ENCODE measurements around the gene HSF5.
"Not testable (repeated sequence)": the region's sequence is repeated elsewhere in the genome, so short reads cannot be mapped to it uniquely, and the experiment has no call there.

The HSF5 gene

DNA sequence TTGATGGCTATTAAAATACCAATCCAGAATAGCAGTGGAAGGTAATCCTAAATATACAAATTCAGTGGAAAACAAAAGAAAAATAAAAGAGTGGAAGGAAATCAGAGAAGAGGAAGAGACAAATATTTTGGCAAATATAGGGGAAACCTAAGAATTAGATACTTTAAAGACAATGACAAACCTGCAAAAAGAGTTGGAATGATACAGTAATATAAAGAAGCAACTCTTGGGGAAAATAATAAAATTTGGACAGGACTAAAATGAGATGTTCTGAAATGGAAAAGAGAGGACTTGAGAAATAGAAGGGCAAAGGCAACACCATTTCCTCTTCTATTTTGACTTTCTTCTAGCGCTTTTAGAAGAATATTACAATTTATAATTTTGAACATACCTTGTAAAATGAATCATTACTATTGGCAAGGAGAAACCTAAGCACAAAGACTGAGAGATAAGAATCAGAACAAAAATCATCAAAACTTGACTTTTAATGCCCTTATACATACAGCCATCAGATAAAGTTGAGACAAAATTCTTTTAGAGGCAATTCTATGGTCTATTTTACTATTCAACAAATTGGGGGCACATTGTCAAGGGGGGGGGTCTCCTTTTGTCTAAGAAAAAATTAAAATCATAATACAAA lies 76.0 kb downstream of the HSF5 start:
- no peak for DNase-seq

DNA sequence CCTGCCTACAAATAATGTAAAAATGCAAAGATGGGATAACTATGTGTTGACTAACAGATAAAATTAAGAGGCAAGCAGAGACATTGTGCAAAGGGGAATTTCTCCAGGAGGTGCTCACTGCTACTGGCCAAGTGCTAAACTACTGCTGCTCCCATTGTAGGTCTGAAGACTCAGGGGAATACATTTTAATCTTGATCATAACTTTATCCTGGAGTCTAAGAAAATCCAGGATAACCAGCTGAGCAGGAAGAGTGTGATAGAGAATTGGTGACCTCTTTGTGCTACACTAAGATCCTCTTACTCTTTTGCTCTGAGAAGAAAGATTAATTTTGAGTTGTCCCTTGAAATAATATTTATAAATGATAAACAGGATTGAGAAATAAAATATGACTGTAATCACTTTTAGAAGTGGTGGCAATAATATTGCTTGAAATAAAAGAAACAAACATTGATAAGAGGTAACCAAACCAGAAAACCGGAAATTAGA lies 76.8 kb downstream of the HSF5 start:
- no peak for DNase-seq

DNA sequence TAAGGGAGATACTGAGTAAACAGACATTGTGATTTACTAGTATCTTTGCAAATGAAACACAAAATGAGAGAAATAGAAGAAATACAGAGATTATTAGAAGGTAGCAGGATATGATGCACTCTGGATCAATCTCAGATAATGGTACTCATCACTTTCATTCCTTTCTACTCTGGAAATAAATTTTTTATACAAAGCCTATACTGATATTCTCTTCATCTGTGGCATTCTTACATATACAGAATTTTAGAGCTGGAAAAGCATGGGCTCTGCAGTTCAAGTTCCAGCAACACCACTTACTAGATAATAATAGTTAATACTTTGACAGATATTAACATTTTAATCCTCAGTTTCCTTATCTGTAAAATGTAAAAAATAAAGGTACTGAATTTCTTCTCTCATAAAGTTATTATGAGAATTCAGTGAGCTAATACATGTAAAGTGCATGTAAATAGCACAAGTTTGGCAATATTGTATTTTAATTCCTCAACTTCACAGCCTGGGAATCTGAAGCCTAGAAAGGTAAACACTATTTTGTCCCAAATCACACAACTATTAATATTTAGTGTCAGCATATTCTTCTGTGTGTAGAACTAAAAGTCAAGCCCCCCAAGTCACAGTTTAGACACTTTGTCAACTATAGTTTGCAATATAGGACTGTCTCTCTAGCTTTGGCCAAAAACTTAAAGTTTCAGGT lies 77.3 kb downstream of the HSF5 start:
- DNase-seq = no peak

- no peak for DNase-seq
These were observed 78.8 kb downstream of the HSF5 start for GRCh38 chr17:58409432-58409831.

DNA sequence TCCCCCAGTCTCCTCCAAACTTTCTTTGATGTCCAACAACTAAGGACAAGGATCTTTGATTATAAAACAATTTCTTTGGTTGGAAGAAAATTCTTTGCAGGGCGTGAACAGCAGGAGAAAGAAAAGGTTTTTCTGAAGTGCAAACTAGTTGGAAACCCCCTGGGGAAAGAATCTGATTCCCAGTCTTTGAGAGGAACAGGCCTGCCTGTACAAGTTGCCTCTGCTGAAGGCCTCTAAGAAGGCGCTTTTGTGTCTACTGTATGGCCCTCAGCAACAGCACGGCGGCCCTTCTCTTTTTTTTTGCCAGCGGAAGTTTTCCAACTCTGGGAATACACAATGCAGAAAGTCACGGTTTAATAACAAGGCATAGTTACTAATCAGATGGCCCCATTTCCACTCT lies 84.9 kb downstream of the HSF5 start:
- no peak for DNase-seq

- no peak for DNase-seq
These were observed 85.5 kb downstream of the HSF5 start for GRCh38 chr17:58402679-58403078.

DNA sequence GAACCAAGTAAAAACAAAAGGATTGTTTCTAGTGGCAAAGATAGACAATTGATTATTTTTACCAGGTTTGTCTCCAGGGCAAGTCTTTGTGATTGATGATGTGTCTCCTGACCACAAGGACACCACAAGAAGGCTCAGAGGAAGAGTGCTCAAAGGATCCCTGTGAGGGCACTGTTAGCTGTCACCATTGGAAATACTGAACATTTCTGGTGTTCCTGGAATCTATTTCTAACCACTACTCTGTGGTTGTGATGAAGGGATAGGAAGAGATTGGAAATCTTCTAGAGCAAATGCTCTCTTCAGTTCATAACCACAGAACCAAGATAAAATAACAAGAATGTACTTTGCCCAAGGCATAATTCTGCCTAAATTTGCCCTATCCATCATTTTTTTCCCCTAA lies 86.2 kb downstream of the HSF5 start:
- DNase-seq = no peak

DNA sequence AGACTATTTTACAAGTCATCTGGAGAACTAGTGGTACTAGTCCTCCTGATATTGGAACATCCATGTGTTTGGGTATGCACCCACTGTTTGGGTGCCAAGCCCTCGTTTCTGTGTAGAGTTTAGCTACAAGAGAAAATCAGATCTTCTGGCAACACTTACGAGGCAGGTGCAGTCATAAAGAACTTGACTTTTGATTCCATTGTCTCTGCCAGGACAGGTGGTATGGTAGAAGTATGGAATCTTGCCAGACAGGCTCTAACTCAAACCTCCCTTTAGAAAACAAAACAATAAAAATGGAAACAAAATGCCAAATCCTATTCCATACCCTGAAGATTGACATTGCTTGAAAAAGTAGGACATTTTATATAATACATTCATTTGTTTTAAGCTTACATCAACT lies 86.9 kb downstream of the HSF5 start:
- DNase-seq = no peak

GRCh38 chr17:58400826-58401225 lies 87.4 kb downstream of the HSF5 start:
- no peak for DNase-seq

GRCh38 chr17:58399974-58400373 lies 88.2 kb downstream of the HSF5 start:
- DNase-seq = no peak

DNA sequence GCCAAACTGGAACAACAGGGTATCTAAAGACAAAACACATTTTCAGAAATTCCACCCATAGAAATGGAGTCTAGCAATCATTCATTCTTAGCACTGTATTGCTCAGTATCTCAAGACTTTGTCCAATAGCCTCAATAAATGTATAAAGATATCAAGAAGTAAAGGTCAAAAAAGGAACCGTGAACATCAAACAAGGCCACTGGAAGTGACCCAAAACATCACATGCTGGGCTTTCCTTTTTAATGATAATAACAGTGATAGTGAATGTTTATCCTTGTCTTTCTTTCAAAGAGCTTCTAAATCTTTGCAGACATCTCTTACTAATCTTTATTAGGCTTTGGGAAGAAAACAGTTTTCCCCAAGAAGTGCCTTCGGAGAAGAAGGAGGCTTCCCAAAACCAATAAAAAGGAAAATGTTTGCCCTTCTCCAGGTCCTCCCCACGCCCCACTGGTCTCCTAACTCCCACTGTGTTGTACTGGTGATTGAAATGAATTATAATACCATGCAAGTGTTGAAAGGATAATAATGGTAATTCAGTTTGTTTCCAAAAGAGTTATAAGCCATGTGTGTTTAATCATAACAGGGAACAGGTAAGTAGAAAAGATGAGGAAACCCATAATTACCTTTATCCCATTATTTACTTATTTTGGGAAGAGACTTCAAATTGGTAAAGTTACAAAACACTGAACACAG lies 89.5 kb downstream of the HSF5 start:
- DNase-seq = no peak

DNA sequence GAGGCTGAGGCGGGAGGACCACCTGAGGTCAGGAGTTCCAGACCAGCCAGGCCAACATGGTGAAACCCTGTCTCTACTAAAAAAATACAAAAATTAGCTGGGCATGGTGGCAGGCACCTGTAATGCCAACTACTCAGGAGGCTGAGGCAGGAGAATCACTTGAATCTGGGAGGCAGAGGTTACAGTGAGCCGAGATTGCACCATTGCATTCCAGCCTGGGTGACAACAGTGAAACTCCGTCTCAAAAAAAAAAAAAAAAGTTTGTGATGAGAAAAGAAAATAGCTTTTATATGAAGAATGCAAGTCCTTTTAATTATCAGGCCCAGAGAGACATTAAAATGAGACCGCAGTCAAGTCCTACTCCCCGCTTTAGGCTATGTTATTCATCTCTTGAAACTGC lies 90.8 kb downstream of the HSF5 start:
- not testable (repeated sequence) for DNase-seq

- no peak for DNase-seq
These were observed 92.0 kb downstream of the HSF5 start for GRCh38 chr17:58396173-58396572.

DNA sequence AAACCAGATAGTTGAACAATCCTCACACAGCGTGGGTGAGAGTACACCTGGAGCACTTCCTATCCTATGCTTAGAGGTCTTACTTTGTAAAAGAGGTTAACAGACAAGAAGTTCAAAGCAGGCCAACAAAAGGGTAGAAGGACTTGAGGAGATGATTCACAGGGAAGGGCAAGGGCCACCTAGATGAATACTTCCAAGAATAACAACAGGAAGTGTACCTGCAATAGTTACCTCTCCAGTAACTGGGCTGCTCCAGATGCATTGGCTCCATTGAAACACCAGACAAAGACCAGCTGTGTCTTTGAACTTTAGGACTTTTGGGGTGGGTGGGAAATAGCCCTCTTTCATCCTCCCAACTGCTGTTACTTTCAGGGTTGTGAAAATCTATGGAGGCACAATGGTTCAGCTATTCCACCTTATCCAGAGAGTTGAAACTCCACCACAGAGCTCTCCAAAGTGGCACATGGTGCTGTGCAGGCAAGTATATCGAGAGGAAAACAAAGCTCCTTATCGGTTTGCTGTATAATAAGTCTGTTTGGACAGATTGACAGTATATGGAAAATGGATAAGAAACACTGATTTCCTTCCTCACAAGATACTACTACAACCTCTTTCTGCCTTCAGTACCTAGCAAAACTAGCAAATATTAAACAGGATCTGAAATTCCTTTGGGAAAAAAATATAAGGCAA lies 93.5 kb downstream of the HSF5 start:
- no peak for DNase-seq

DNA sequence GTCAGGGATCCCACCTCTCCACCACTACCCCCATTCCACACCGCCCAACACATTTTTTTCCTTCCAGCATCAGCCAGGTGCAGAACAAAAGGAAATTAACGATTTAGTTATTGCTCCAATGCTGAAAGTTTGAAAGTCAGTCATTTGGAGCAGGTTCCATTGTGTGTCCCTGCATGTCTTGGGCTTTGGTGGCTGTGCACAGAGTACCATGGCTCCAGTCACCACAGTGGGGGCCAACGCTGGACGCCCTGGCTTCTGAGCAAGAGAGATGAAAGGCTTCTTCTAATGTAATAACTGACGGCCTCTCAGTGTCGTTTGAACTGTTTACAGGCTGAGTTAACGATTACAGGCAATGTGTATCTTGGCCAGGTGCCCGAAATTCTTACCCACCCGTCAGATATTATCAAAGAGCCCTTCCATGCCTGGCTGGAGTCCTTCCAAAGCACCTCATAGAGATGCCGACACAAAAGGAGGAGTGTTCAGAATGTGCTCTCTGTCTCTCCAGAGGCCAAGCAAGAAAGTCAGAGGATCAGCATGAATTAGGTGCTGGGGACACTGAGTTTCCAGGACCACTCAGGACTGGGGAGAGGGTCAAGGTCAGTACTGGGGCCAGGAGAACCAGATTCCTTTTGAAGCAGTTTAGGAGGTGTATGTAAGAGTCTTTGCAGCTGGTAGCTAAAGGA lies 96.8 kb downstream of the HSF5 start:
- DNase-seq = peak; percentile 30

DNA sequence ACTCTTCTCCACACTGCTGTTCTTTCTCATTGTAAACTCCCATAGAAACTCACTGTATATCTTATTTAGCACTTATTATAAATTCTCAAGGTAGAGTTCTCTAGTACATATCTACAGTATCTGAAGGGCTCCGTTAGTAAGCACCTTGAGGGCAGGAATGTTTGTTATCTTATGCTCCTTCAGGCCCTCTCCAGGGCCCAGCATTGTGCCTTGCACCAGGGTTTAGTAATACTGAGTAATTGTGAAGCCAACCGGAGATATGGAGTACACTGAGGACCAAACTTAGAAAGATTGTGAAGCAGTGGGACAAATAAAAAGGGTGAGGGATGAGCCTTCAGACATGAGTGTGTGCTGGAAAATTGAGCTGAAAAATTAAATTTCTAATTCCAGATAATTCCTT lies 97.3 kb downstream of the HSF5 start:
- no peak for DNase-seq

DNA sequence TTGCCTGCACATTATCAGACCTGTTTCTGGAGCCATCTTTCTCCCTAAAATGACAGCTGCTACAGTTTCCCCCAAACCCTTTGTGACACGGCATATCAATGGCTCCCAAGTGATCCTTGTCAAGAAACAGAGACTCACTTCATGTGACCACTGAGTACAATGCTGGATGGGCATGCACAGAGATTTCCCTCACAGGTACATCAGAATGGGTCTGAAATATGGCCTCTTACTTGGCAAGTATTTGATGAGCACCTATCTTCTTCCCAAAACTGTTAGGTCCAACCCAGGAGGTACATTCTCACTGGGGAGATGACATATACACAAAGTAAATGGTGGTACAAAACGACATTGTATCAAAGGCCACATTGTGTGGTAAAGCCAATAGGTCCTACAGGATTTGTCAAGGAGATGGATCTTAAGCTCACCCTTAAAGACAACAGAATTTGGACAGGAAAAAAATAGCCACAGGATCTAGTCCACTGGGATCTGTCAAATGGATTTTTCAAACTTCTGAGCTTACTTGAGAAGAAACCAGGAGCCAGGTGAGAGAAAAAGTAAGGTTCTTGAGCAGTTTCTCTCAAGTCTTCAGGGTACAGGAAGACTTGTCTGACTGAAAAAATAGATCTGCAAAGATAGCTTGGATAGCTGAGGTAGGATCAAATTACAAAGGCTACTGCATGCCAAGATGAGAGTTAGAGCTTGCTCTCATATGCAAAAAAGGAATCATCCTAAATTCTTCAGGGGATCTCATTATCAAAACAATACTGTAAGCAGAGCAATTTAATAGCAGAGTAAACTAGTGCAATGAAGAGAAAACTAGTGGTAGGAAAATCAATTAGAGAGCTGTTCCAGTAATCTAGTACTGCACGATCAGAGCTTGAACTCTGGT lies 99.7 kb downstream of the HSF5 start:
- no peak for DNase-seq

DNA sequence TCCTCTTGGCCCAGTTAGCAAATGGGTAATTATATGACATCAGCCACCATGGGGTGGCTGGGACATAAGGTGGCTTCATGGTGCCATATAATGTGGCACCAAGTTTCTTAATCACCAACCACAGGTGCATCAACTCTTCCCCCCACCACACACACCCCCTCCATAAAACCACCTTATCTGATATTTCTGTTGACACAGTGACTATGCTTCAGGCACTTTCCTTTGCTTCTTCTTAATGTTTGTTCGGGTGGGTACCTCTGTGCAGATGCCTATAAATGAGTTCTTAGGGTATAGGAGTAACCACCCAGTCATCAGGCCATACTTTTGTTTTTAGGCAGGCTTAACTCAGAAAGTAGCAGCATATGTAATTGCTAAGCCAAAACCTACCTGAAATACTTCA lies 100.4 kb downstream of the HSF5 start:
- no peak for DNase-seq

DNA sequence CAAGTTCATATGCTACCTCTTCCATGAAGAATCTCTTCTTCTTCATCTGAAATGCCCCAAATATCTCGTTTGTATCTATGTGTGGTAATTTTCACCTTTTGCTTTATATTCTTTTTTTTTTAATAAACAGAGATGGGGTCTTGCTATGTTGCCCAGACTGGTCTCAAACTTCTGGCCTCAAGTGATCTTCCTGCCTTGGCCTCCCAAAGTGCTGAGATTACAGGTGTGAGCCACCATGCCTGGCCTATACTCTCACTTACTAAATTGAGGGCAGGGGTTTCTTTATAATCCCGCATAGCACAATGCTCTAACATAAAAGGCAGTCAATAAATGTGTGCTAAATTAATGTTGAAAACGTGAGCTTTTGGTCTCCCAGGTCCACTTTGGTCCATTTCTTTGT lies 101.5 kb downstream of the HSF5 start:
- no peak for DNase-seq

DNA sequence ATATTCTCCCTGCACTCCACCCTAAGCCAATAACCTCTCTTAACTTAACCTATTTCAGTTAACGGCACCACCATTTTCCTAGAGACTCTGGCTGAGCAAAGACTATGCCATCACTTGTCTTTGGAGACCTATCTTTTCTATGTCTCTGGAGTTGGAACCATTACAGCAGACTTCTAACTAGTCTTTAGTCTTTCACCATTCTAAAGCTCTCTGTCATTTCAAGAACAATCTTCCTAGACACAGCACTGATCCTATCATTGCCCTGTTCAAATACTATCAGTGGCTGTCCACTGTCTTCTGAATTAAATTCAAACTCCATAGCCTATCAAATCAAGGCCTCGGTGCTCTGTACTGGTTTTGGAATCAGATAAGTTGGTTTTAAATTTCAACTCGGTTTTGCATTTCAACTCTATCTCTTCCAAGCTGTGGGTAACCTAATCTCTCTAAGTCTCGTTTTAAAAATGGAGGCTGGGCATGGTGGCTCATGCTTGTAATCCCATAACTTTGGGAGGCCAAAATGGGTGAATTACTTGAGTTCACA lies 102.8 kb downstream of the HSF5 start:
- no peak for DNase-seq

- no peak for DNase-seq
These were observed 103.3 kb downstream of the HSF5 start for GRCh38 chr17:58384897-58385296.

Measured in NCI-H1048 (cell line).